GM15510 (cell line): Measurements from ENCODE around the gene SMIM8.

ENCODE experiments used
- POLR2A ChIP-seq: IDR thresholded peaks from 3 replicates; pipeline ENCODE4 v1.6.1; 2011; ENCODE audit warnings: borderline replicate concordance; ENCODE audit not compliant: insufficient read length; ENCODE audit errors: extremely low read depth

Gene SMIM8

DNA sequence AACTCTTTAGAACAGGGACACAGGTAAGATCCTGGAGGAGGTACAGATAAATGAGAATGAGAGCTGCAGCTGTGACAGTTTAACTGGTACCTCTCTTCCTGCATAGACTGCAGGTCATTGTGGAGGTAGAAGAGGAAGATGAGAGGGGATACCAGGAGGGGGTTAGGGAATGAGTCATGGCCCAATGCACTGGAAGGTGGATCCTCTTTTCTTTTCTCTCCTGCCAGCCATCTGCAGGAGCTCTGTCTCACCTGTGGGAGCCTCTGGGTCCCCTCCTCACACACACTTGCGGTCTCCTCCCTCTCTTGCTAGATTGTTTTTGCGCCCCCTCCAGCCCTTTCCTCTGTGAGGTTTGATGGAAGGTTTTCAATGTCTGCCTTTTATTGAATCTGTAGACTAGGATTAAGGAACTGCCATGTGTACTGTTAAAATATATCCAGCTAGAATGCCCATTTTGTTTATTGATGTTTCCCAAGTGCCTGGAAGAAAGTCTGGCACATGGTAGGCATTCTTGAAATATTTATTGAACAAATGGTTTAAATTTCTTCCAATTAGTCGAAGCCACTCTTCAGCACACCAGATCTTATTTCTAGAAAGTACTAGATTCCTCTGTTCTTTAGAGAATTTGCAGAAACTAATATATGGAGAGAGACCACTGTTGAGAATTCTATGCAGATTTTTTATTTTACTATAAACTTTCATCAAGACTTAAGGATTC lies 35.2 kb downstream of the SMIM8 start:
- no peak for TF ChIP-seq POLR2A

DNA sequence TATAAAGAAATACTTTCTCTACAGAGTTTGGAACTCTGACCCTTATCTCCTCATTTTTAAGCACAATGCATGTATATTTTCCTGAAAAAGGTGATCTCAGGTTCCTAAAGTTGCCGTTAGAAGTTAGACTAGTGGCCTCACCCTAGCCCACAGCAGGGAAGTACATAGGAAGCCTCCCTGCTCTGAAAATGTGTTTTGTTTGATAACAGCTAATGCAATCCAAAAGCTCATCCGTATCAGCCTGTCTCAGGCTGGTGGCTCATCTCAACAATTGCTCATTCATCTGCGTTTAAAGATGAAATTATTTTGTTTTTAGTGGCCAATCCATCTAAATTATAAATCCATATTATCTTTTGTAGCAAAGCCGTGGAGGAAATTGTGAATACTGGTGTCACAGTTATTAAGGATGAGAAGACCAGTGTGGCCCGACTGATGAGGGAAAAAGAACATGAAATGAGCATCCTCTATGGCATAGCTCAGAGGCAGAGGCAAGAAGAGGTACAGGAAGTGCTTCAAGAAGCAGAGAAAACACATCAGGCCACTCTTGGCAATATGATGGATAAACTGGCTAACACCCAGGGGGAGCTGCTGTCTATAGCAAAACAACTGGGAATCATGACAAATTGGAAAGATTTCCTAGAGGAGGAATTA lies 42.3 kb downstream of the SMIM8 start:
- no peak for TF ChIP-seq POLR2A

DNA sequence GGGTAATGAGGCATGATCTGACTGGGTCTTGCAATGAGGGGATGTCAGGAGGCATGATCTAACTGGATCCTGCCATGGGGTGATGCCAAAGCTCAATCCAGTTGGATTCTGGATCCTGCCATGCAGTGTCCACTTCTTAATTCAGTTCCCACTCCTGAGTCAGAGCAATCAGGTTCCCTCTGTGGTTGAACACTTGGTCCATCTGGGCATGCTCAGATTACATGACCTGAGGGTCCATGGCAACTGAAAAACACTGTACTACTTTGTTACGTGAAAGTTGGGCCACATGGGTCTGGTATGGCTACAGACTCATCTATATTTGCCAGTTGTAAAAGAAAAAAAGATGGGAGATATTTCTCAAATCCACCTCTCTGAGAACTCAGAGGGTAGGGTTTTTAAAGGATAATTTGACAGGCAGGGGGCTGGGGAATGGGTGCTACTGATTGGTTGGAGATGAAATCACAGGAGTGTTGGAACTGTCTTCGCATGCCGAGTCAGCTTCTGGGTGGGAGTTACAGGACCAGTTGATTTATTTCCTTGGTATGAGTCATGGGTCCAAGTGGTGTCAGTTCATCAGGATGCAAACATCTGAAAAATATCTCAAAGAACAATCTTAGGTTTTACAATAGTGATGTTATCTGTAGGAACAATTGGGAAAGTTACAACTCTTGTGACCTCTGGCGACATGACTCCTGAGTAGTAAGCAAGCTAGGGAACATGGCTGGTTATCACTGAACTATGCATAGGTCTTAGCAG lies 43.9 kb downstream of the SMIM8 start:
- TF ChIP-seq POLR2A: no peak

DNA sequence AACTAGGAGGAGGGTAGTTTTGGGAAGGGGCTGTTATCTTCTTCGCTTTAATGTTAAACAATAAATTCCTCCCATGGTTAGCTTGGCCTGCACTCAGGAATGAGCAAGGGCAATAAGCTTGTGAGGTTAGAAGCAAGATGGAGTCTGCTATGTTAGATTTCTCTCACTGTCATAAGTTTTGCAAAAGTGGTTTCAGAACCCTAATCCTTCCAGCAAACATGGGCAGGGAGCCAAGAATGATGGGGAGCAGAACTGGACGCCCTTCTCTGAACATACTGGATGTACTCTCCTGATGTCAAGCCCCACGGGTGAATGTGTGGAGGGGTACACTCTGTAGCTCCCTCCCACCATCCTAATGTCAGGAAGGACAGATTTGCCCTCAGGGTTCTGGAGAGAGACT lies 44.5 kb downstream of the SMIM8 start:
- TF ChIP-seq POLR2A: no peak

DNA sequence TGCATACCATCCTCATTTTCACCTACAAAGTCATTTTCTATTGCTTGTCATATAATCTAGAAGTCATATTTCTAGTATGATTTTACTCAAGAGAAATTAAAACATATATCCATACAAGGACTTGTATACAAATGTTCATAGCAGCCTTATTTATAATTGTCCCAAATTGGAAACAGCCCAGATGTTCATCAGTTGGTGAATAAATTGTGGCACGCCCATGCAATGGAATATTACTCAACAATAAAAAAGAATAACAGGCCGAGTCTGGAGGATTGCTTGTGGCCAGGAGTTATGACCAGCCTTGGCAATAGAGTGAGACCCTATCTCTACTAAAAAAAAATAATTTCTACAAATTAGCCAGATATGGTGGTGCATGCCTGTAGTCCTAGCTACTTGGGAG lies 51.0 kb downstream of the SMIM8 start:
- no peak for TF ChIP-seq POLR2A

DNA sequence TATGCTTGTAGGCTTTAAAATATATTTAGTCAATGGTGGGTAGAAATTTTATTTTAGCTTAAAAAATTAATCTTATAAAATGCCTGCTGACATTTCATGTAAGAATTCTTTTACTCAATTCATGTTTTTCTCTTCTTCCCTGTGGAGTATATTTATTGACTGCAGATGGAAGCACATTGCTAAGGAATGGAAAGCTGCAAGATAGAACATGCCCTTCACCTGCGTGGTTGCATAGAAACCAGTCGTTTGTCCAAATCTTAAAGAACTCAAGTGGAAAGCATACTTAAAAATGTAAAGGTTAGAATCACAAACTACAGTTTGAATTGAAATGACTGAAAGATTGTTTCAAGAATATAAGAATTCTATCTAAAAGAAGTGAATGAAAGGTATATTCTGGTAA lies 52.9 kb downstream of the SMIM8 start:
- TF ChIP-seq POLR2A: no peak

DNA sequence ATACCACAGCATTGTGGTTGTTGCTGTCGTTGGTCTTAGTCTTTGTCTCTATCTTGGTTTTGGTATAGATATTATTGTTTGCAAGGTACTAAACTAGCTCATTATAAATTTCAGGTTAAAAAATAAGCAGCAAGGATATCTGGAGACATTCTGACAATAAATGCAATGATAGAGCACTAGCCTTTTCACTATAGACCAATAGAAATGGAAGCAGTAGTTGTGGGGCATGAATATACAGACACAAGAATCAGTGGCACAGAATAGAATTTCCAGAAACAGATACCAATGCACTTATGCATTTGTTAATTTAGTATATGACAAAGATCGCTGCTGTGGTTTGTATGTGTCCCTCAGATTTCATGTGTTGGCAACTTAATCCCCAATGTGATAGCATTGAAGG lies 54.3 kb downstream of the SMIM8 start:
- no peak for TF ChIP-seq POLR2A

DNA sequence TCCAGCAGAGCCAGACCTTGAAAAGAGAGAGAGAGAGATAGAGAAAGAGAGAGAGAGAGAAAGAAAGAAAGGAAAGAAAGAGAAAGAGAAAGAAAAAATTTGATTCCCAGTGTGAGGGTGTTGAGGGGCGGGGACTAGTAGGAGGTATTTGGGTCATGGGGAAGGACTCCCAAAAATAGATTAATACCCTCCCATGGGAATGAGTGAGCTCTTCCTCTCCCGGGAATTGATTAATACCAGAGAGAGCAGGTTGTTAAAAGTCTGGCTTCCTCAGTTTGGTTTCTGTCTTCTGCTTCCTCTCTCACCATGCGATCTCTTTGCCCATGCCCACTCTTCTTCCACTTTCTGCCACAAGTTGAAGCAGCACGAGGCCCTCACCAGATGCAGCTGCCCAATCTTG lies 56.6 kb downstream of the SMIM8 start:
- no peak for TF ChIP-seq POLR2A

DNA sequence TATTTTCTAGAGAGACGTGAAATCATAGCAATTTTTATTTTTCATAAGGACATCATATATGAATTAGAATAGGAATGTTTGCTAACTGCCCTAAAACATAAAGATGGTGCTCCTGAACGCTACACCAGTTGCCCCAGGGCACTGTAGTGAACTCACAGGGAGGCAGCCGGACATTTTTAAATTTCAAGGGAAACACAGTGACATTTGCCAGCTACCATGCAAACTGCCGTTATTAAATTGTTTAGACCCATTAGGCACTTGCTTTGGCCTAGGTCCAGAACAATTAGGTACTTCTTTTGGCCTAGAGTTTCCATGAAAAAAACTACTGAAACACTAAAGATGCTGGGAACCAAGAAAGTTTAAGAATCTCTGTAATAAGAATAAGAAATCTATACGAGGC lies 60.5 kb downstream of the SMIM8 start:
- TF ChIP-seq POLR2A: no peak

DNA sequence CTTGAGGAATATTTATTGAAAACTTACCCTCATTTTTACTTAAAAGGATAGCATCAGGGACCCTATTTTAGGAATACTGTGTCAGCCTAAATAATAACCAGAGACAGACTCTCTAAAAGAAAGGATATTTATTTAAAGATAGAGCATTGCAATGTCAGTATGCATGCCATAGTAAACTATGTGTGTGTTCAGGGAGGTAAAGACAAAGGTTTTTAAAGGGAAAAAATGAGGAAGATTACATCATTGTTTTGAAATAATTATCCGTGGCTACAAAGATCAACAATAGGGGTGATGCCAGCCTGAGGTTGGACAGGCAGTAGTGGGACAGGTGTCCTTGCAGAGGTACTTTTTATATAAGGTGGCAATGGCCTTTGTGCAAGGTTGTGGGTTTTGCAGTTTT lies 61.6 kb downstream of the SMIM8 start:
- TF ChIP-seq POLR2A: no peak

DNA sequence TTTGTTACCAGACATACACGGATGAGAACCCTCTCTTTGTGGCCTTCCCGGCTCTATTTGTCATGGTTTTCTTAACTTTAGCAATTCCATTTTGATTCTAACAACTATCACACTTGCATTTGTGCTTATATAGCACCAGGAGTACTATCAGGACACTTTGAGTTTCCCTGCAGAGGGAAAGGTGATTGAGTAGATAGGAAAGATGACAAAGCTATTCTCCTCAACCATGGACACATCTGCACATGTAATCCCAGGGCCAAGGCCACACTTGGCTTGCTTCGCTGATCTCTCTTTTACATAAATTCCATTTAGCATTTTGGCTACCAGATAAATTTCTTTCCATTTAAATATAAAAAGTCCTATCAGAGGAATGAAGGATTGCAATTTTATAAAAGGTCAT lies 62.1 kb downstream of the SMIM8 start:
- TF ChIP-seq POLR2A: no peak

DNA sequence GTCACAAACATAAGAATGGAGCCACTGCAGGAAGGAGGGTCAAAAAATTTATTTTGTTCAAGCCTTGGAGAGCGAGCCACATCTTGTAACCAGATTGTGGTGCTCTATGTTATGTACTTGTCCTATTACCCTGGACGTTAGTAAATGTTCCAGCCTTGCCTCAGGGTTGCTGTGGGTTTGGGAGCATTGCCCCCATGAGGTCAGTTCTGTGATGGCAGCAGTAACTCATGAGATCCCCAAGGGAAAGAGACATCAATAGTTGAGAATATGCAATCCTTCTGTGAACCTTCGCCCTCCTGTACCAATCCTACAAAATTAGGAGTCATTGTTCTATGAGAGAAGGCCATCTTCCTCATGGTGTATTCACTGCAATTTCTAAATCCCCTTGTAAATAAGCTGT lies 68.9 kb downstream of the SMIM8 start:
- no peak for TF ChIP-seq POLR2A
